ENCODE measurements around the gene DNAL1. TPM values are rescaled to one million over a fixed set of nuclear protein-coding genes. Genes with fewer than 3 reads are reported as not detected.

Gene DNAL1
- total and polyA plus RNA-seq, 3 experiments from 2014 or later = 5.8 to 10.9 (median 8.1) TPM

- DNase-seq = no peak
- Histone ChIP-seq H3K27me3 (ENCODE audit: insufficient read depth, low read length, poor library complexity, severe bottlenecking) (no peaks in the 10 kb centered on the region), H3K4me3 (ENCODE audit: low read length) (no peak overlapping the region), H3K36me3 (ENCODE audit: insufficient read depth, low read length) (peaks cover 74% of the 10 kb centered on the region), H3K9me3 (ENCODE audit: low read length) (no peaks in the 10 kb centered on the region), H3K27ac (ENCODE audit: low read depth, low read length) (no peak overlapping the region), H3K4me1 (ENCODE audit: insufficient read depth, low read length) (peaks cover 9% of the 10 kb centered on the region)
- POLR2A ChIA-PET = interaction anchor here (0.8 to 1.3 kb wide), 2 partner anchors 11 to 60 kb away, joined by 3 to 7 read pairs; no protein-coding TSS in a partner anchor
- Mint-ChIP-seq H3K27me3 (no peaks in the 10 kb centered on the region), H3K4me1 (peaks cover 14 to 51% (median 29%) of the 10 kb centered on the region in 3 donors), H3K9me3 (no peaks in the 10 kb centered on the region), H3K36me3 (peaks cover 1 to 93% (median 22%) of the 10 kb centered on the region in 3 donors), H3K4me3 (no peak overlapping the region), H3K27ac (peak overlapping the region in 6 of 8 donors; percentile 25 to 90 (median 42))
- CTCF ChIA-PET = interaction anchor here (0.6 to 13.3 kb wide), 10 partner anchors 14 to 124 kb away, joined by 3 to 208 read pairs (median 17); partner anchors contain the start of genes PNMA1 and PTGR2
Observed at GRCh38 chr14:73727166-73727565, 82.4 kb downstream of the DNAL1 start.

- no peaks in the 10 kb centered on the region for H3K27me3 ChIP-seq (ENCODE audit: insufficient read depth, low read length, poor library complexity, severe bottlenecking)
- H3K27ac ChIP-seq (ENCODE audit: low read depth, low read length) = peak overlapping the region; percentile 17
- H3K36me3 ChIP-seq (ENCODE audit: insufficient read depth, low read length) = peaks cover 63% of the 10 kb centered on the region
- H3K4me3 Mint-ChIP-seq = no peak overlapping the region
- peak; percentile 71 to 87 (median 83) for DNase-seq
- no peaks in the 10 kb centered on the region for H3K27me3 Mint-ChIP-seq
- ChIA-PET CTCF (interaction anchor here (0.7 to 13.3 kb wide), 29 partner anchors 9 to 206 kb away, joined by 3 to 208 read pairs (median 6); partner anchors contain the start of genes PNMA1, PTGR2 and ZNF410), POLR2A (interaction anchor here (0.6 to 1.4 kb wide), 5 partner anchors 25 to 97 kb away, joined by 3 to 8 read pairs (median 7); a partner anchor contains a TSS)
- peaks cover 0 to 88% (median 13%) of the 10 kb centered on the region in 3 donors for H3K36me3 Mint-ChIP-seq
- peak overlapping the region; percentile 71 to 94 (median 84) for H3K27ac Mint-ChIP-seq
- H3K9me3 ChIP-seq (ENCODE audit: low read length) = no peaks in the 10 kb centered on the region
- H3K4me1 ChIP-seq (ENCODE audit: insufficient read depth, low read length) = peaks cover 9% of the 10 kb centered on the region
- H3K9me3 Mint-ChIP-seq = no peaks in the 10 kb centered on the region
- H3K4me1 Mint-ChIP-seq = peaks cover 11 to 45% (median 23%) of the 10 kb centered on the region in 3 donors
- no peak overlapping the region for H3K4me3 ChIP-seq (ENCODE audit: low read length)
Observed at GRCh38 chr14:73728717-73729330, 84.0 kb downstream of the DNAL1 start.

GRCh38 chr14:73729556-73730265 lies 84.9 kb downstream of the DNAL1 start:
- peaks cover 0 to 88% (median 16%) of the 10 kb centered on the region in 3 donors for H3K36me3 Mint-ChIP-seq
- CTCF ChIA-PET = interaction anchor here (0.7 to 13.3 kb wide), 24 partner anchors 11 to 205 kb away, joined by 3 to 208 read pairs (median 6); partner anchors contain the start of genes PNMA1 and ZNF410

GRCh38 chr14:73731111-73731510 lies 86.3 kb downstream of the DNAL1 start:
- peak overlapping the region in 3 of 8 donors; percentile 41 to 74 (median 64) for H3K27ac Mint-ChIP-seq
- Histone ChIP-seq H3K36me3 (ENCODE audit: insufficient read depth, low read length) (peaks cover 50% of the 10 kb centered on the region), H3K27ac (ENCODE audit: low read depth, low read length) (no peak overlapping the region), H3K27me3 (ENCODE audit: insufficient read depth, low read length, poor library complexity, severe bottlenecking) (no peaks in the 10 kb centered on the region), H3K4me1 (ENCODE audit: insufficient read depth, low read length) (peaks cover 9% of the 10 kb centered on the region), H3K4me3 (ENCODE audit: low read length) (no peak overlapping the region), H3K9me3 (ENCODE audit: low read length) (no peaks in the 10 kb centered on the region)
- CTCF ChIA-PET = interaction anchor here (1.2 to 13.3 kb wide), 5 partner anchors 11 to 96 kb away, joined by 3 to 208 read pairs (median 14); a partner anchor contains a TSS
- no peaks in the 10 kb centered on the region for H3K9me3 Mint-ChIP-seq
- POLR2A ChIA-PET = interaction anchor here (0.6 to 0.8 kb wide), 2 partner anchors 27 to 298 kb away, joined by 3 to 5 read pairs; no protein-coding TSS in a partner anchor
- H3K36me3 Mint-ChIP-seq = peaks cover 0 to 84% (median 20%) of the 10 kb centered on the region in 3 donors
- H3K4me1 Mint-ChIP-seq = peaks cover 16 to 39% (median 25%) of the 10 kb centered on the region in 3 donors
- H3K4me3 Mint-ChIP-seq = no peak overlapping the region
- DNase-seq = no peak
- no peaks in the 10 kb centered on the region for H3K27me3 Mint-ChIP-seq

More at GRCh38 chr14:73729556-73730265, 84.9 kb downstream of the DNAL1 start:
- Histone ChIP-seq H3K4me1 (ENCODE audit: insufficient read depth, low read length) (peaks cover 9% of the 10 kb centered on the region), H3K9me3 (ENCODE audit: low read length) (no peaks in the 10 kb centered on the region), H3K27me3 (ENCODE audit: insufficient read depth, low read length, poor library complexity, severe bottlenecking) (no peaks in the 10 kb centered on the region), H3K27ac (ENCODE audit: low read depth, low read length) (no peak overlapping the region), H3K4me3 (ENCODE audit: low read length) (no peak overlapping the region), H3K36me3 (ENCODE audit: insufficient read depth, low read length) (peaks cover 60% of the 10 kb centered on the region)
- Mint-ChIP-seq H3K4me3 (no peak overlapping the region), H3K27ac (peak overlapping the region in 7 of 8 donors; percentile 71 to 94 (median 77)), H3K27me3 (no peaks in the 10 kb centered on the region), H3K4me1 (peaks cover 13 to 39% (median 23%) of the 10 kb centered on the region in 3 donors), H3K9me3 (no peaks in the 10 kb centered on the region)
- POLR2A ChIA-PET = interaction anchor here (0.8 to 1.4 kb wide), 3 partner anchors 25 to 96 kb away, joined by 3 to 7 read pairs (median 5); no protein-coding TSS in a partner anchor
- no peak for DNase-seq

- DNase-seq = no peak
- peaks cover 44% of the 10 kb centered on the region for H3K36me3 ChIP-seq (ENCODE audit: insufficient read depth, low read length)
- POLR2A ChIA-PET = interaction anchor here (0.6 to 0.8 kb wide), 3 partner anchors 26 to 297 kb away, joined by 3 to 5 read pairs (median 3); no protein-coding TSS in a partner anchor
- H3K4me1 ChIP-seq (ENCODE audit: insufficient read depth, low read length) = peaks cover 9% of the 10 kb centered on the region
- no peaks in the 10 kb centered on the region for H3K9me3 ChIP-seq (ENCODE audit: low read length)
- H3K27me3 ChIP-seq (ENCODE audit: insufficient read depth, low read length, poor library complexity, severe bottlenecking) = no peaks in the 10 kb centered on the region
- Mint-ChIP-seq H3K27me3 (no peaks in the 10 kb centered on the region), H3K4me3 (no peak overlapping the region), H3K9me3 (no peaks in the 10 kb centered on the region), H3K27ac (peak overlapping the region; percentile 17 to 90 (median 72)), H3K4me1 (peaks cover 16 to 45% (median 25%) of the 10 kb centered on the region in 3 donors), H3K36me3 (peaks cover 0 to 87% (median 23%) of the 10 kb centered on the region in 3 donors)
- CTCF ChIA-PET = interaction anchor here (1.8 to 13.3 kb wide), 3 partner anchors 10 to 95 kb away, joined by 9 to 208 read pairs (median 128); a partner anchor contains a TSS
- H3K4me3 ChIP-seq (ENCODE audit: low read length) = no peak overlapping the region
- no peak overlapping the region for H3K27ac ChIP-seq (ENCODE audit: low read depth, low read length)
Observed at GRCh38 chr14:73732006-73732405, 87.2 kb downstream of the DNAL1 start.

- CTCF ChIA-PET = no interaction called here
Observed at GRCh38 chr14:73736842-73737241, 92.1 kb downstream of the DNAL1 start.

GRCh38 chr14:73738518-73739173 lies 93.9 kb downstream of the DNAL1 start:
- no peak for DNase-seq

More at GRCh38 chr14:73736842-73737241, 92.1 kb downstream of the DNAL1 start:
- Histone ChIP-seq H3K4me3 (ENCODE audit: low read length) (no peak overlapping the region), H3K27ac (ENCODE audit: low read depth, low read length) (no peak overlapping the region), H3K27me3 (ENCODE audit: insufficient read depth, low read length, poor library complexity, severe bottlenecking) (no peaks in the 10 kb centered on the region), H3K4me1 (ENCODE audit: insufficient read depth, low read length) (peaks cover 20% of the 10 kb centered on the region), H3K9me3 (ENCODE audit: low read length) (no peaks in the 10 kb centered on the region), H3K36me3 (ENCODE audit: insufficient read depth, low read length) (peaks cover 28% of the 10 kb centered on the region)
- no peak for DNase-seq
- H3K27ac Mint-ChIP-seq = peak overlapping the region in 5 of 8 donors; percentile 17 to 82 (median 50)
- peaks cover 0 to 68% (median 14%) of the 10 kb centered on the region in 3 donors for H3K36me3 Mint-ChIP-seq
- H3K4me1 Mint-ChIP-seq = peaks cover 27 to 53% (median 30%) of the 10 kb centered on the region in 3 donors
- H3K9me3 Mint-ChIP-seq = no peaks in the 10 kb centered on the region
- no peaks in the 10 kb centered on the region for H3K27me3 Mint-ChIP-seq
- no peak overlapping the region for H3K4me3 Mint-ChIP-seq
- POLR2A ChIA-PET = no interaction called here

More at GRCh38 chr14:73738518-73739173, 93.9 kb downstream of the DNAL1 start:
- H3K4me1 Mint-ChIP-seq = peaks cover 42 to 66% (median 44%) of the 10 kb centered on the region in 3 donors
- ChIA-PET POLR2A (interaction anchor here (1.0 kb wide), 1 partner anchor 22 kb away, joined by 5 read pairs; a partner anchor contains a TSS), CTCF (interaction anchor here (1.3 to 5.6 kb wide), 2 partner anchors 10 to 47 kb away, joined by 3 to 34 read pairs; no protein-coding TSS in a partner anchor)
- no peak overlapping the region for H3K4me3 Mint-ChIP-seq
- H3K4me3 ChIP-seq (ENCODE audit: low read length) = no peak overlapping the region
- H3K36me3 ChIP-seq (ENCODE audit: insufficient read depth, low read length) = peaks cover 26% of the 10 kb centered on the region
- H3K27ac Mint-ChIP-seq = peak overlapping the region in 3 of 8 donors; percentile 27 to 39 (median 33)
- H3K27me3 Mint-ChIP-seq = no peaks in the 10 kb centered on the region
- H3K9me3 ChIP-seq (ENCODE audit: low read length) = no peaks in the 10 kb centered on the region
- no peaks in the 10 kb centered on the region for H3K9me3 Mint-ChIP-seq
- peaks cover 0 to 58% (median 12%) of the 10 kb centered on the region in 3 donors for H3K36me3 Mint-ChIP-seq
- no peak overlapping the region for H3K27ac ChIP-seq (ENCODE audit: low read depth, low read length)
- no peaks in the 10 kb centered on the region for H3K27me3 ChIP-seq (ENCODE audit: insufficient read depth, low read length, poor library complexity, severe bottlenecking)
- H3K4me1 ChIP-seq (ENCODE audit: insufficient read depth, low read length) = peaks cover 38% of the 10 kb centered on the region
